GM12878 (cell line): Measurements from ENCODE around the gene AJUBA. TPM values are rescaled to one million over a fixed set of nuclear protein-coding genes. Genes with fewer than 3 reads are reported as not detected.

Experiments used
- BRCA1 ChIP-seq: IDR thresholded peaks from 2 replicates; pipeline ENCODE4 v1.6.1; 2011; ENCODE audit warnings: low read depth, low read length, improper control_type of control experiment
- E4F1 ChIP-seq: fragments of 450-650 bp; IDR thresholded peaks from 2 replicates; pipeline ENCODE4 v1.6.1; 2018; ENCODE audit warnings: borderline replicate concordance, mild to moderate bottlenecking; ENCODE audit not compliant: partially characterized antibody
- FOXK2 ChIP-seq: fragments of 450-650 bp; IDR thresholded peaks from 2 replicates; pipeline ENCODE4 v1.6.1; 2017; ENCODE audit warnings: mild to moderate bottlenecking, moderate library complexity
- HDAC6 ChIP-seq: fragments of 200-600 bp; sonication (generic); IDR thresholded peaks from one replicate; pipeline ENCODE4 v1.8.0; 2017; ENCODE audit warnings: antibody characterized with exemption; ENCODE audit not compliant: unreplicated experiment
- MAX ChIP-seq: IDR thresholded peaks from 2 replicates; pipeline ENCODE4 v1.6.1; 2012; ENCODE audit warnings: low read depth, low read length, improper control_type of control experiment
- MEF2A ChIP-seq: IDR thresholded peaks from 2 replicates; pipeline ENCODE4 v1.6.1; 2011; ENCODE audit warnings: low read depth, mild to moderate bottlenecking, low read length, moderate library complexity; ENCODE audit not compliant: insufficient read depth
- MYC ChIP-seq: IDR thresholded peaks from 2 replicates; pipeline ENCODE4 v1.6.1; 2011; ENCODE audit warnings: mild to moderate bottlenecking, low read length, moderate library complexity, inconsistent platforms; ENCODE audit not compliant: insufficient read depth, insufficient replicate concordance, insufficient read length, severe bottlenecking
- NBN ChIP-seq: fragments of 450-650 bp; IDR thresholded peaks from 2 replicates; pipeline ENCODE4 v1.6.1; 2016
- NFYA ChIP-seq: IDR thresholded peaks from 2 replicates; pipeline ENCODE4 v1.6.1; 2011; ENCODE audit warnings: low read depth, mild to moderate bottlenecking, low read length, improper control_type of control experiment, borderline replicate concordance
- NFYB ChIP-seq: IDR thresholded peaks from 2 replicates; pipeline ENCODE4 v1.6.1; 2011; ENCODE audit warnings: low read depth, mild to moderate bottlenecking, low read length, improper control_type of control experiment, moderate library complexity; ENCODE audit not compliant: insufficient read depth
- NR2C2 ChIP-seq: IDR thresholded peaks from 2 replicates; pipeline ENCODE4 v1.6.1; 2011; ENCODE audit warnings: borderline replicate concordance, low read depth; ENCODE audit not compliant: control insufficient read depth, insufficient read length
- POLR2AphosphoS2 ChIP-seq: IDR thresholded peaks from 2 replicates; pipeline ENCODE4 v1.6.1; 2011; ENCODE audit warnings: low read depth, mild to moderate bottlenecking, low read length, improper control_type of control experiment, moderate library complexity
- ZNF217 ChIP-seq: fragments of 450-650 bp; IDR thresholded peaks from 2 replicates; pipeline ENCODE4 v1.6.1; 2017; ENCODE audit warnings: antibody characterized with exemption, mild to moderate bottlenecking
- ZNF274 ChIP-seq: IDR thresholded peaks from one replicate; pipeline ENCODE4 v1.8.0; 2011; ENCODE audit not compliant: insufficient read length, insufficient read depth
- ZNF622 ChIP-seq: fragments of 450-650 bp; IDR thresholded peaks from 2 replicates; pipeline ENCODE4 v1.6.1; 2017; ENCODE audit warnings: mild to moderate bottlenecking, inconsistent platforms
- polyA plus RNA-seq, 11 experiments: library from polyadenylated mRNA; depleted of rRNA in 4 of 11; unstranded in 6 of 11; stranded (reverse) in 5 of 11; fragments of >200 nt; fragmentation: Nextera tagmentation in 4 of 11; fragmentation: Illumina TruSeq in 1 of 11; extraction: Ambion mirVana in 4 of 11; extraction: Trizol in 1 of 11; gene quantifications; 1 replicate in 1 of 11; 2 replicates in 10 of 11; pipeline versions ENCODE4 v1.2.1 to v1.2.3, GENCODE V29; 2011 to 2016; ENCODE audit warnings: inconsistent platforms in 2 of 11, missing spikeins in 2 of 11, low read depth in 1 of 11
- total RNA-seq, 4 experiments: library from RNA; depleted of rRNA in 3 of 4; stranded (reverse); fragments of >200 nt in 3 of 4; fragmentation: Illumina TruSeq in 1 of 4; extraction: Trizol in 1 of 4; gene quantifications; 2 replicates each; pipeline versions ENCODE4 v1.2.1 to v1.2.3, GENCODE V29; 2013 to 2021
- TF ChIP-seq, protein P1 (sequence below): IDR thresholded peaks from 2 replicates; pipeline ENCODE4 v1.6.1; 2011; ENCODE audit warnings: low read depth, low read length, improper control_type of control experiment, borderline replicate concordance

AJUBA gene
- total and polyA plus RNA-seq, 10 of the 15 experiments (the other 5 are each of a cell fraction or from before 2014, with no cell fraction given): 0.03 to 18.1 (median 0.36) TPM; not detected in 1

GRCh38 chr14:23006544-23007419 is 24.4 kb upstream of the AJUBA start (continued):
- TF ChIP-seq NFYA (peak; percentile 48), ZNF622 (no peak), MEF2A (0 out of 2 replicates have a peak, but pooled peaks have one; percentile 4), MYC (peak; percentile 86), FOXK2 (peak; percentile 65), NFYB (peak; percentile 94), E4F1 (peak; percentile 35), ZNF274 (no peak), BRCA1 (no peak), POLR2AphosphoS2 (peak; percentile 88), MAX (peak; percentile 70; the same call in 1 of the 2 replicates), NR2C2 (no peak), ZNF217 (no peak), HDAC6 (no peak), NBN (peak; percentile 85)
- TF ChIP-seq, protein P1, sequence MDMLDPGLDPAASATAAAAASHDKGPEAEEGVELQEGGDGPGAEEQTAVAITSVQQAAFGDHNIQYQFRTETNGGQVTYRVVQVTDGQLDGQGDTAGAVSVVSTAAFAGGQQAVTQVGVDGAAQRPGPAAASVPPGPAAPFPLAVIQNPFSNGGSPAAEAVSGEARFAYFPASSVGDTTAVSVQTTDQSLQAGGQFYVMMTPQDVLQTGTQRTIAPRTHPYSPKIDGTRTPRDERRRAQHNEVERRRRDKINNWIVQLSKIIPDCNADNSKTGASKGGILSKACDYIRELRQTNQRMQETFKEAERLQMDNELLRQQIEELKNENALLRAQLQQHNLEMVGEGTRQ: no peak
